Effector memory CD4-positive, alpha-beta T cell (primary cell): Measurements from ENCODE around the gene DLX2.

Experiments used
- DNase-seq, 3 donors: peaks; one replicate each; pipeline ENCODE4 v3.0.0-alpha.2; 2020
- H3K27ac ChIP-seq: 2 replicates; pipeline ENCODE4 v1.7.0; 2013; ENCODE audit warnings: mild to moderate bottlenecking, low read length, moderate library complexity; ENCODE audit not compliant: insufficient read depth, poor library complexity, severe bottlenecking
- H3K27me3 ChIP-seq: replicated peaks from 2 replicates; pipeline ENCODE4 v1.7.0; 2013; ENCODE audit warnings: mild to moderate bottlenecking, low read length; ENCODE audit not compliant: insufficient read depth, control insufficient read depth, poor library complexity, severe bottlenecking
- H3K36me3 ChIP-seq: 2 replicates; pipeline ENCODE4 v1.7.0; 2013; ENCODE audit warnings: mild to moderate bottlenecking, low read length, moderate library complexity; ENCODE audit not compliant: control insufficient read depth, insufficient read depth
- H3K4me1 ChIP-seq: 2 replicates; pipeline ENCODE4 v1.7.0; 2013; ENCODE audit warnings: low read length, mild to moderate bottlenecking; ENCODE audit not compliant: control insufficient read depth, insufficient read depth, poor library complexity, severe bottlenecking
- H3K4me3 ChIP-seq: 2 replicates; pipeline ENCODE4 v1.7.0; 2013; ENCODE audit warnings: low read length, low read depth, mild to moderate bottlenecking; ENCODE audit not compliant: insufficient read depth, poor library complexity, severe bottlenecking
- H3K9me3 ChIP-seq: 2 replicates; pipeline ENCODE4 v1.7.0; 2013; ENCODE audit warnings: mild to moderate bottlenecking, low read length, moderate library complexity; ENCODE audit not compliant: control insufficient read depth

DLX2 gene

GRCh38 chr2:172052000-172052983 lies 50.4 kb downstream of the DLX2 start:
- H3K4me1 ChIP-seq: no peaks in the 10 kb centered on the region
- H3K36me3 ChIP-seq: no peaks in the 10 kb centered on the region
- DNase-seq: no peak
- no peaks in the 10 kb centered on the region for H3K27me3 ChIP-seq
- no peaks in the 10 kb centered on the region for H3K9me3 ChIP-seq
- no peak overlapping the region for H3K4me3 ChIP-seq
- H3K27ac ChIP-seq: no peak overlapping the region

DNA sequence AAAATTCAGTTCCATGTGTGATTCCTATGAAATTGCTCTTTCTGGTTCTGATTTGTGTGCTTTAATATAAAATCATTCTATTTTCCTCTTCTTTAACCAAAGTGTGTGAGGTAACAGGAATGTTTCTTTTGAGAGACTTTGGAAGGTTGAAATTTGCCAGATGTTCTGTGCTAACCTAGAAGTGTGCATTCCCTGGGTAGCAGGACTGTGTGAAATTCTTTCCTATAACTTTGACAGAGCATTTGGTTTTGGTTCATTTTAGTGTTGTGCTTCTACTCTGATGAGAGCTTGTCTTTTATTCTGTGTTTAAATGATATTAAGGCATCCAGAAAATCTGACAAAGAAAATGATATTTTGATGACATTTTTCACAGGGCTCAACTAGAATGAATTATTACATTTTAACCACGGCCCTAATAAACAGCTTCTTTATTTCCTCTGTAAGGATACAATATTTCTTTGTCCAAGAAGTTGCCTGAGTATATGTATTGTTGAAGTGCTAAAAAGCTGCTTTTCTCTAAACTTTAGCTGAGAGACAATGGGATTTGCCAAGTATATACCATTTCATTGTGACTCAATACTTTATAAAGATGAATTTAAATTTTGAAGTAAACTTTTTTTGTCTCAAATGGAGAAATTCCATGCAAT lies 52.1 kb downstream of the DLX2 start:
- Histone ChIP-seq H3K4me1 (no peaks in the 10 kb centered on the region), H3K36me3 (no peaks in the 10 kb centered on the region), H3K27ac (no peak overlapping the region), H3K9me3 (no peaks in the 10 kb centered on the region), H3K4me3 (no peak overlapping the region), H3K27me3 (no peaks in the 10 kb centered on the region)
- no peak for DNase-seq

DNA sequence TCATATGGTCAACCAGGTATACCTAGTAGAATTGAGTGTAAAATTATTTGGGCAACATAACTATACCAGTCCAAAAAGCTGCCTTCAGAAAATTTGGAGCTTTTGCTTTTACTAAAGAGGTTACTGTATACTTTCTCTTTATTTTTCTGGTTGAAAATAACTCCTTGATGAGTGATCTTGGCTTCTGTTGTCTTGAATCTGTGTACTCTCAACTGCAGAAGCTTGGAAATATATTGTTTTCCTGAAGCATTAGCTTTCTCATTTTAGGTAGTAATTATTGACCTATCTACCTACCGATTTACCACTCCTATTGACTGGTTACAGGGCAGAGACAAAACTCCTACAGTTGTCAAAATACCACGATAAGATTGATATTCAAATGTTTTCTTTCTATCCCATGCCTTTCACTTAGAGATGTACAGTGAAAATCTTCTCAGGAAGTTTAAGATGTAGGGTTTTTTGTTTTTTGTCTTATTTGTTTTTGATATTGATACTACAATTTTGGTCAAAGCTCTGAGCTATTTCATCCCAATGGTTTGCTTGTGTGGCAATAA lies 53.1 kb downstream of the DLX2 start:
- Histone ChIP-seq H3K36me3 (no peaks in the 10 kb centered on the region), H3K9me3 (no peaks in the 10 kb centered on the region), H3K4me3 (no peak overlapping the region), H3K27me3 (no peaks in the 10 kb centered on the region), H3K4me1 (no peaks in the 10 kb centered on the region), H3K27ac (no peak overlapping the region)
- DNase-seq: no peak
